Measurements from ENCODE around the gene ITGB4.

ITGB4 gene

DNA sequence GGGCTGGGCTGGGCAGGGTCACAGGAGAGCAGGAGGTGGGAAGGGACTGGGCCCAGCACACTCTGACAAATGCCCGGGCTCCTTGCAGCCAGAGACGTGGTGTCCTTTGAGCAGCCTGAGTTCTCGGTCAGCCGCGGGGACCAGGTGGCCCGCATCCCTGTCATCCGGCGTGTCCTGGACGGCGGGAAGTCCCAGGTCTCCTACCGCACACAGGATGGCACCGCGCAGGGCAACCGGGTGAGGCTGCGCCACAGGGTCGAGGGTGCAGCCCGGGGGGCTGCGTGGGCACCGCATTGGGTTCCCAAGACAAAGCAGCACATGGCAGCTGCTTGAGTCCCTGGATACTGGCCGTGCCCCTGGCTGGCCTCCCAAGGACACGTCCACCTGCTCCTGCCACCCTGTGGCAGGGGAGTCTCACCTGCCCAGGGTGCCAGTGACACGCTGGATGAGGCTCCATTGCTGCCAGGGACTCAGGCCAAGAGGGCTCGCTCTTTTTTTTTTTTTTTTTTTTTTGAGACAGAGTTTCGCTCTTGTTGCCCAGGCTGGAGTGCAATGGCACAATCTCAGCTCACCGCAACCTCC is 22.5 kb downstream of the ITGB4 start:
- Histone ChIP-seq H3K4me2 (ENCODE audit: insufficient read depth, low read length) (no peak overlapping the region), H3K27ac (ENCODE audit: low read length) (no peak overlapping the region), H3K79me2 (ENCODE audit: insufficient read depth, low read length) (no peaks in the 10 kb centered on the region), H4K20me1 (ENCODE audit: insufficient read depth, low read length) (no peaks in the 10 kb centered on the region), H3K9me3 (ENCODE audit: insufficient read depth, low read length, severe bottlenecking) (no peaks in the 10 kb centered on the region), H3K4me3 (ENCODE audit: low read depth in 1 of 2, low read length in 2 of 2) (no peak overlapping the region), H3K4me1 (ENCODE audit: insufficient read depth, low read length) (peaks cover 5% of the 10 kb centered on the region; the same call in 1 of the 2 replicates), H3K27me3 (ENCODE audit: insufficient read depth, low read length, poor library complexity) (no peaks in the 10 kb centered on the region), H2AFZ (ENCODE audit: low read depth, low read length) (no peak overlapping the region), H3K36me3 (ENCODE audit: insufficient read depth, low read length) (no peaks in the 10 kb centered on the region), H3K9ac (ENCODE audit: low read depth, low read length) (no peak overlapping the region)
- ATAC-seq (ENCODE audit: insufficient read depth, low read depth) (no peak), DNase-seq (no peak)
- TF ChIP-seq EZH2 (IDR thresholded peaks at IDR 0.05; ENCODE audit: borderline replicate concordance, low read depth, low read length, severe bottlenecking) = no peak
- no peak for TF ChIP-seq CTCF (IDR thresholded peaks at IDR 0.05; ENCODE audit: borderline replicate concordance, extremely low read depth, low read length, poor library complexity, severe bottlenecking)

- H3K4me3 ChIP-seq (ENCODE audit: low read depth in 1 of 2, low read length in 2 of 2) = no peak overlapping the region
- ATAC-seq (ENCODE audit: insufficient read depth, low read depth) = no peak
Measured at GRCh38 chr17:75748706-75749105, 27.4 kb downstream of the ITGB4 start.

DNA sequence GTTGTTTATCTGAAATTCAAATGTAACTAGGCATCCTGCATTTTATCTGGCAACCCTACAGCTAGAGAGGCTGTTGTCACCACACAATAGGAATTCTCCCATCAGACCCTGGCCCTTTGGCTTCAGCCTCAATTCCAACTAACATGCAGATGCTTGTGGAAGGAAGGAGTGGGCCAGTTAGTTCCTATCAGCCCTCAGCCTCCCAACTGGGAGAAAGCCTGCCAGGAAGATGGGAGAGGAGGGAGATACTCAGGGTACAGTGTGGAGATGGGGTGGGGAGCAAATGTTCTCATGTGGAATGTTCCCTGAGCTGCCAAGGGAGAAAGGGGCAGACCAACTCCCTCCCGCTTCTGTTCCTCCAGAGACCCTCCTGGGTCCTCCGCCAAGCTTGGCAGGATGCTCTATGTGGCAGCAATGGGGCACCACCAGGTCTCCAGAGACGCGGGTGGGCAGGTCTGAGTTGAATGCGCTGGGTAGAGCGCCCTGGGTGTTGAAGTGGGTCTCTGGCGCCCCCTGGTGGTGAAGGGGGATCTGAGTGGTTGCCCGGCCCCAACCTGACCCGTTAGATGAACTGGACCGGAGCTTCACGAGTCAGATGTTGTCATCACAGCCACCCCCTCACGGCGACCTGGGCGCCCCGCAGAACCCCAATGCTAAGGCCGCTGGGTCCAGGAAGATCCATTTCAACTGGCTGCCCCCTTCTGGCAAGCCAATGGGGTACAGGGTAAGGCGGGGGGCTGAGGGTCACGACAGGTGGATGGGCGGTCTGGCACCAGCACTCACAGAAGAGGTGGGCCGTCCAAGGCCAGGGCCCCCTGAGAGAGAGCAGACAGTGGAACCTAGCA is 28.5 kb downstream of the ITGB4 start:
- Histone ChIP-seq H3K9ac (ENCODE audit: low read depth, low read length) (peak overlapping the region; percentile 24; the same call in 1 of the 2 replicates), H3K36me3 (ENCODE audit: insufficient read depth, low read length) (no peaks in the 10 kb centered on the region), H3K9me3 (ENCODE audit: insufficient read depth, low read length, severe bottlenecking) (no peaks in the 10 kb centered on the region), H3K79me2 (ENCODE audit: insufficient read depth, low read length) (no peaks in the 10 kb centered on the region), H3K4me1 (ENCODE audit: insufficient read depth, low read length) (peaks cover 32% of the 10 kb centered on the region), H2AFZ (ENCODE audit: low read depth, low read length) (peak overlapping the region; percentile 70), H3K4me3 (ENCODE audit: low read depth in 1 of 2, low read length in 2 of 2) (peak overlapping the region in 1 of 2 experiments; percentile 41; a peak in 1 of 4 replicates), H3K4me2 (ENCODE audit: insufficient read depth, low read length) (peak overlapping the region; percentile 63), H3K27ac (ENCODE audit: low read length) (no peak overlapping the region), H3K27me3 (ENCODE audit: insufficient read depth, low read length, poor library complexity) (no peaks in the 10 kb centered on the region), H4K20me1 (ENCODE audit: insufficient read depth, low read length) (no peaks in the 10 kb centered on the region)
- DNase-seq (peak; percentile 83), ATAC-seq (ENCODE audit: insufficient read depth, low read depth) (peak; percentile 76)
- TF ChIP-seq EZH2 (IDR thresholded peaks at IDR 0.05; ENCODE audit: borderline replicate concordance, low read depth, low read length, severe bottlenecking) (no peak), CTCF (IDR thresholded peaks at IDR 0.05; ENCODE audit: borderline replicate concordance, extremely low read depth, low read length, poor library complexity, severe bottlenecking) (peak; percentile 93)

More at GRCh38 chr17:75748706-75749105, 27.4 kb downstream of the ITGB4 start:
- H3K9me3 ChIP-seq (ENCODE audit: insufficient read depth, low read length, severe bottlenecking) = no peaks in the 10 kb centered on the region
- no peaks in the 10 kb centered on the region for H3K36me3 ChIP-seq (ENCODE audit: insufficient read depth, low read length)
- DNase-seq = no peak
- no peak overlapping the region for H3K4me2 ChIP-seq (ENCODE audit: insufficient read depth, low read length)
- TF ChIP-seq EZH2 (IDR thresholded peaks at IDR 0.05; ENCODE audit: borderline replicate concordance, low read depth, low read length, severe bottlenecking) (no peak), CTCF (IDR thresholded peaks at IDR 0.05; ENCODE audit: borderline replicate concordance, extremely low read depth, low read length, poor library complexity, severe bottlenecking) (no peak)
- no peaks in the 10 kb centered on the region for H3K79me2 ChIP-seq (ENCODE audit: insufficient read depth, low read length)
- H2AFZ ChIP-seq (ENCODE audit: low read depth, low read length) = no peak overlapping the region
- H3K27me3 ChIP-seq (ENCODE audit: insufficient read depth, low read length, poor library complexity) = no peaks in the 10 kb centered on the region
- no peak overlapping the region for H3K27ac ChIP-seq (ENCODE audit: low read length)
- H3K9ac ChIP-seq (ENCODE audit: low read depth, low read length) = no peak overlapping the region
- H4K20me1 ChIP-seq (ENCODE audit: insufficient read depth, low read length) = no peaks in the 10 kb centered on the region
- H3K4me1 ChIP-seq (ENCODE audit: insufficient read depth, low read length) = peaks cover 22% of the 10 kb centered on the region
